ENCODE measurements around the gene DPCD.
A peak's percentile ranks its signal among the peaks of the same experiment; 100 is the strongest.
"Not testable (repeated sequence)": the region's sequence is repeated elsewhere in the genome, so short reads cannot be mapped to it uniquely, and the experiment has no call there.

Gene DPCD

GRCh38 chr10:101588879-101589278 is 758 bp downstream of the DPCD start:
- DNase-seq, result no peak

DNA sequence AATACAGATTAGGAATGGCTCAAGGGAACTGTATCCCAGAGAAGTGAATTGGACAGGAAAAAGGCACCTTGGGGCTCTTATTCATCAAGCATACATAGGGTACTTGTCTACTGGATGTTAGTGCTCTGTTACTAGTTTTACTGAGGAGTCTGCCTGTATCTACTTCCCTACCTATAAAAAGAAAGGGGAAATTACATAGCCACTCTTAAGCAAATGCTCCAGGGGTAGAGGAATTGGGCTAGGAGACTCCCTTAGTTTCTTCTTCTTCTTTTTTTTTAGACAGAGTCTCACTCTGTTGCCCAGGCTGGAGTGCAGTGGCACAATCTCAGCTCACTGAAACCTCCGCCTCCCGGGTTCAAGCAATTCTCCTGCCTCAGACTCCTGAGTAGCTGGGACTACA is 5.2 kb downstream of the DPCD start:
- not testable (repeated sequence) for DNase-seq

DNA sequence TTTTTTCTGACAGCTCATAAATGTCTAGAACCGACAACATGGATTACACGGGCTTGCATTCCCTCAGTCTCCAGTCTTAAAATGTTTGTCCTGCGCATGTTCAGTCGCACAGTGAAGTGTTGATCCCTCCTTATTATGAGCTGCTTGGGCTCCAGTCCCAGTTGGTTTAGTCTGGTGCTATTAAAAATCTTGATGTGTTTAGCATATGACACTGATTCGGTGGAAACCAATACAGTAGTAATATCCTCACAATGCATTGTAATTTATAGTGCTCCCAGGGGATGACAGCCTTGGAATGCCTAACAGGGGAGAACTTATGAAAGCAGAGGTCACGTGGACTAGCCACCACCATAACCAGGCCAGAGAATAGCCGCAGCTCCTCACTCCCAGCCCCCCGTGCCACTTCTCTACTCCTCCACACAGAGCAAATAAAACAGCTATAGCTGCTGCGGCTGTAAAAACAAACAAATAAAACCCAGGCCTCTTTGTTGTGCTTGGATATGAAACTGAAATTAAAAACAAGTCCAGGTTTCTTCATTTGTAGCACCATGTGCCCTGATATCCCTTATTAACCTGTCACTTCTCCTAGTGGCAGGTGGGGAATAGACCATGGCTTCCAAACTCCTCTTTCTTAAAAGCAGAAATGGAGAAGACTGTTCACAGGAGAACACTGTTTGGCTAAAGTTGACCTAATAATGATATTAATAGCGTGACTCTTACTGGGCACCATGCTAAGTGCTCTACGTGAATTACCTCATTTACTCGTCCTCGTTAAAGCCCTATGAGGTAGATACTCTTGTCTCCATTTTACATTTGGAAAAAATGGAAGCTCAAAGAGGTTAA is 7.7 kb downstream of the DPCD start:
- DNase-seq, result peak; percentile 61

- no peak for DNase-seq
These were observed 9.2 kb downstream of the DPCD start for GRCh38 chr10:101597091-101597900.

DNA sequence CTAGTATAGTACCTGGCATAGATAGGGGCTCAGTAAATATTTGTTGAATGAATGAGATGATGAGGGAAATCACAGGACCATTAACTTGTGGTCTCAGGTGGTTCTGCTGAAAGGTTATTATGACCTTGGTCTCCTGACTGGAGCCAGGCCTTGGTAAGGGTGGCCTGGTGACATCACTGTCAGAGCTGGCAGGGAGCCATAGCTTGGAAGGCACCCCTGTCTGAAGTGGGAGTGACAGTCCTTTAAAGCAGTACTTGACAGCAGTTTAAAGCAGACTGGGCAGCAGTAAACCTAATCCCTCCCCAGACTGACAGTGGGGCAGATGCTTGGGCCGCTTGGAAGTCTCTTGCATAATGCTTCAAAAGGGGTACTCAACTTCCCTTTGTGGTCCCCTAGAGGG is 13.4 kb downstream of the DPCD start:
- peak; percentile 93 for DNase-seq

DNA sequence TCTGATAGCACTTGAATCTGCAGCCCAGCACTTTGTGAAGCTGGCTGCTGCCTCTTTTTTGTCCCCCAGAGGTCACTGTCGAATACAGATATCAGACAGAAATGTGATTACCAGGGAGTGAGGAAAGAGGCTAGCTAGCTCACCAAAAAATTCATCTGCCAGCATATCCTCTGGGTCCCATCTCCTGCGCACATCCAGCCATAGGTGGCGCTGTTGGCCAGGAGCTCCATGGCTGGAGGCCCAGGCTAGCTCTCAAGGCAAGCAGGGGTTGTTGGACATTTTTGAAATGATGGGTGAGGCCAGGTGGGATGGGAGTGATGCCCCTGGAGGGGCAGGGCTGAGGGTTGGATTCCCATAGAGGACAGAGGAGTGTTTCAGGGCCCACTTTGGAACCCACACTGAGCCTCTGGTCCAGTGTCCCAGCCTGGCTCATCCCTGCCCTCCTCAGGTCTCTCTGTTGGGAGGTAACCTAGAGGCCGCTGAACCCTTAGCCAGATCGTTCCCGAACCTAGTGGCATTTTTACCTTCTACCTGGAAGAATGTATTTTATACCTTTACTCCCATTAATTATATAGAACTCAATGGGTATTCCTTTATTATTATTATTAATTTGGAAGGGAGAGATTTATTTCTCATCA is 14.8 kb downstream of the DPCD start:
- peak; percentile 60 for DNase-seq

GRCh38 chr10:101607124-101607523 is 19.0 kb downstream of the DPCD start:
- DNase-seq, result no peak

- DNase-seq, result no peak
These were observed 21.4 kb downstream of the DPCD start for GRCh38 chr10:101609481-101609880.

DNA sequence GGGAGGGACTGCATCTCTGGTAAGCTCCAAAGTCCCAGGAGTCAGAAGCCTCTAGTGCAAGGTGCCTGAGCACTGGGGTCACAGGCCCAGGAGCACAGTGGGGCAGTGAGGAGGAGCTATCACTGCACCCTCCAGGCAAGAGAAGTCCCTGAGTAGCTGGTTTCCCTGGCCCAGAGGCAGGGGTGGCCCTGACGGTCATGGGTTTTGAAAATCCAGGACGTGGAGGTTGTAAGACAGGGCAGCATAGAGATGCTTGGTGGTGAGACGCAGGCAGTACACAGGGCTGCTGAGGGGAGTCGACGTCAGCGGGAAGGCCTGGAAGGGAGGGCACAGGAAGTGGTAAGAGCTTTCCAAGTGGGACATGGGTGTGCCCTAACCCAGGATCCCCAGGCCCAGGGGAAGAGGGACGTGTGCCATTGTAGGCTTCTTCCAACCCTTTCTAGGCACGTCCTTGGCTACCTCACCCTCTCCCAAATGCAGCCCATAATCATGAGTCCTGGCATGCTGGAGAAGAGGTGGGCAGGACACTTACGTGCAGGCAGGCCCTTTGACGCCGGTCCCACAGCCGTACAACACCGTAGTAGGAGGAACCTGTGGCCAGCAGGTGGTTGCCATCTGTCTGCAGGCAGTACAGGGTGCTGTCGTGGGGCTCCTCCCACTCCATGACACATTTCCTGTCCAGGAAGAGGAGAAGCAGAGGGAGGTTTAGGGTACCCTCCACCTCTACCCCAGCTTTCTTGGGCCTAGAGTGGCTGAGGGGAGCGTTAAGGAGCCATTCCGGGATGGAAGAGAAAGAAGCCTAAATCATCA is 23.2 kb downstream of the DPCD start:
- no peak for DNase-seq

GRCh38 chr10:101612086-101612485 is 24.0 kb downstream of the DPCD start:
- no peak for DNase-seq

DNA sequence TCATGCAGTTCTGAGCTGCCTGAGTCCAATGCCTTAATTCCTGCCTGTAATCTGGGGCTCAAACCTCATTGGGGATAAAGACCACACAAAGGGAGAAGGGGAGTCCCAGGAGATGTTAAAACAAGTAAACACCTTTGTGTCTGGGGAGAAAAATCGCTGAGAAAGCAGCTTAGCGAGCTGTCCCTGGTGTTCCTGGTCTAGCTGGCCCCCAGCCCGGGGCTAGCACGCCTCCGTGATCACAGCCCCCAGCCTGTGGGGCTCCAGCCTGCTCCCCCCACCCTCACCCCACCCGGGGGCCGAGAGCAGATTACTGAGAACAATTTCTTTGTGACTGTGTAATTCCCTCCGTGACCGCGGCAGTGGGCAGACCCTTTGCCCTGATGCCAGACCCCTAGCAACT is 24.8 kb downstream of the DPCD start:
- DNase-seq, result no peak

DNA sequence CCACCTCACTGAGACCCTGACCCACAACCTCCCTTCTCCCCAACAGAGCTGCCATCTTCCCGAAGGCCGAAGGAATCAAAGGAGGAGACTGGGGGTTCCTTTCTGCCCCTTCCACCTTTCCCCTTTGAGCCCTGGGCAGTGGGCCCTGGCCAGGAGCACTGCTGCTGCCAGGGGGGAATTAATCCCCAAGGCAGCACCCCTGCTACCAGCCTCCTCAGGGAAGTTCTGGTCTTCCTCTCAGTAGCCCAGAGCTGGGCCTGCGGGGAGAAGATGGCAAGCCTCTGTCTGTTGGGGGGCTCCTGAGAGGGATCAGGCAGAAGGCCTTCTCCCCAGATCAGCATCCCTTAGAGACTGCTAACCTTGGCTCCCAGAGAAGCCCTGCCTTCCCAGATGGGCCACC is 25.5 kb downstream of the DPCD start:
- DNase-seq, result no peak

- DNase-seq, result no peak
These were observed 26.8 kb downstream of the DPCD start for GRCh38 chr10:101614663-101615524.

- DNase-seq, result no peak
These were observed 27.5 kb downstream of the DPCD start for GRCh38 chr10:101615525-101616116.

DNA sequence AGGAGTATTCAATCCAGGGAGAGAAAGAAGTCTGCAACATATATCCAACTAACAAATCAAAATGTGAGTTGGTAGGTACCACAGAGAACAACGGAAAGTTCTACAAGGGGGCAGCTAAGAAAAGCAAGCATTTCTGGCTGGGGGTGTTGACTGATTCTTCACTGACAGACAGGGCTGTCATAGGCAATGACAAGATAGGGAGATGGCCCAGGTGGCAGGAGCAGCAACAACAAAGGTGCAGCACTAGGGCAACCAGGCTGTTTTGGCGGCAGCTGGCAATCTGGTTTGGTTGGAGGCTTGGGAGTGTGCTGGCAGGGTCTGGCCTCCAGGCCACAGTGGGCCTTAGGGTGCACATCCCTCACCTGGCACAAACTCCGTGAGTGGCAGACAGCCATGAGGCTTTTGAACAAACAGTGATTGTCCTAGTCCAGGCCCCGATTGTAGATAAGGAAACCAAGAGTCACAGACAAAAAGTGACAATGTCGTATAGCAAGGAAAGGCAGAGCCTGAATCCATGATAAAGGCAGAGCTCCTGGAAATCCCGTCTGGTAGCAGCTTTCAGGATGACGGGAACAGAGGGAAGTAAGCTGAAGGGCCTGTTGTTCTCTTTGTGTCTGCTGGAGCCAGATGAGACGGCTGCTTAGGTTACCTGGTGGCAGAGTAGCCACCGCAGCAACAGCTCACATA is 28.4 kb downstream of the DPCD start:
- no peak for DNase-seq

DNA sequence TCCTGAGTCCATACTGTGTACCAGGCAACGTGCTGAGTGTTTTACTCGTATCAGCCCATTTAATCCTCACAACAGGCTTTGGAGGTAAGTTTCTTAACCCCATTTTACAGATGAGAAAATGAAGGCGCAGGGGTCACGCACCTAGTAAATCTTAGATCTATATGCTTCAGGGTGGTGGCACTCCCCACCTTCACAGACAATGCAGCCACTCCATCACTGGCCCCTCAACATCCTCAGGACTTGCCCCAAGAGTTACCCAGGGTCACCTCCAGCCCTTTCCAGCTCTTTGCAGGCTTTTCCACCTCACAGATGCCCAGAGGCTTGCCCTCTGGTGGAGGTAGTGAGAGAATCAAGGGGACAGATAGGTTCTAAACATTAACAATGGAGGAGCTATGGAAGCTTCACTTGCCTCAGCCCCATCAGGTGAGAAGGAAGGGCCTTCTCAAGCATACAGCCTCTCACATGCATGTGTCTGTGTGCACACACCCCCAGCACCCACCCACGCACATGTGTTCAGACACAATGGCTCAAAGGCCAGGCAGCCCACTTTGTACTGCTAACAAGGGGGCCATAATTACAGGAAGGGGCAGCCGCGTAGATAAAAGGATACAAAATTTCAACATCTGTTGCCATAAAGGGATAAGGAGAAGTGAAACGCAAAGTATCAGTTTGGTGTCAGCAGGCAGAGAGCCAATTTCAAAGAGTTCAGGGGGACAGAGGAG is 29.1 kb downstream of the DPCD start:
- no peak for DNase-seq

- DNase-seq, result no peak
These were observed 29.9 kb downstream of the DPCD start for GRCh38 chr10:101617824-101618568.

DNA sequence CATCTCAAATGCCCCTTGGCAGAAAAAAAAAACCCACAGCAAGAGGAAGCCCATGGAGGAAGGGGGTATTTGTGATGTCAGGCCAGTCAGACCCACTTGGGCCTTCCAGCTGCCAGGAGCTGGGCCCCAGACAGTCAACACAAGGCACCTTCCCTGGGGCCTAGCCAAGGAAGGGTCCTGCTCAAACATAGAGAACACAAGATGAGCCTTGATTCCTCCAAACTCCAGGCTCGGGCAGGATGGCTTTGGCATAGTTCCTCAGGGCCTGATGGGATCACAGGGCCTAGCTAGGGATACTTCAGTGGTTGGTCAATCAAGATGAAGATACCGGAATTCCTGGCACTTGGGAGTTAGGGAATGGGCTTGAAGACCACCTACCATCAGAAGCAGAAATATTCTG is 30.8 kb downstream of the DPCD start:
- DNase-seq, result no peak

DNA sequence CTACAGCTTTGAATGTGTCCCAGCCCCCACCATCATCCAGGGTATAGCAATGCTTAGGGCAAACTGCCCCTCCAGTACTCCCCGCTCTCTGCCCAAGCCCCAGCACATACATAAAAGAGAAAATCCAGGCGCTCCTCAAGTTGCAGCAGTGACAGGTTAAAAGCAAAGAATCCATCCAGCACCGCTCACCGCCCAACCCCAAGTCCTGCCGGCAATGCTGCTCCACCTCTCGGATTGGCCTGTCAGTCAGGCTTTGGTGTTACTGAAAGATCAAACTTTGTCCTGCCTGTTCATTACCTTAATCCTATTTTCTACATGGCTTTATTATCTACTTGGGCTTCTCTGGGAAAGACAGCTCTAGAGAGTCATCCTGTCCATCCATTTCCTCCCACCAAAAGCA is 31.9 kb downstream of the DPCD start:
- no peak for DNase-seq

Measured in NCI-H510A treated with DMSO at 0.1 percent for 48 hours (cell line).